ENCODE measurements around the gene CMTM3. TPM values are rescaled to one million over a fixed set of nuclear protein-coding genes. Genes with fewer than 3 reads are reported as not detected.

CMTM3 gene, protein sequence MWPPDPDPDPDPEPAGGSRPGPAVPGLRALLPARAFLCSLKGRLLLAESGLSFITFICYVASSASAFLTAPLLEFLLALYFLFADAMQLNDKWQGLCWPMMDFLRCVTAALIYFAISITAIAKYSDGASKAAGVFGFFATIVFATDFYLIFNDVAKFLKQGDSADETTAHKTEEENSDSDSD
- total RNA-seq = 100 to 1,000 TPM; 137 to 182 TPM
- 149 TPM for polyA plus RNA-seq (ENCODE audit: insufficient read depth, low read depth, low replicate concordance)
- long read RNA-seq, donor 1, transcript CMTM3-214 (5 exons, 1,934 nt) = major isoform, 30 of 39 reads
- long read RNA-seq, donor 1, partial matches to known transcripts = 5 of 39 reads
- long read RNA-seq, donor 1, other reads (novel, unspliced or antisense) = 0 of 39 reads
- long read RNA-seq, donor 2, transcript CMTM3-214 (5 exons, 1,934 nt) = major isoform, 23 of 23 reads
- long read RNA-seq, donor 2, partial matches to known transcripts = 0 of 23 reads
- long read RNA-seq, donor 2, other reads (novel, unspliced or antisense) = 0 of 23 reads

DNA sequence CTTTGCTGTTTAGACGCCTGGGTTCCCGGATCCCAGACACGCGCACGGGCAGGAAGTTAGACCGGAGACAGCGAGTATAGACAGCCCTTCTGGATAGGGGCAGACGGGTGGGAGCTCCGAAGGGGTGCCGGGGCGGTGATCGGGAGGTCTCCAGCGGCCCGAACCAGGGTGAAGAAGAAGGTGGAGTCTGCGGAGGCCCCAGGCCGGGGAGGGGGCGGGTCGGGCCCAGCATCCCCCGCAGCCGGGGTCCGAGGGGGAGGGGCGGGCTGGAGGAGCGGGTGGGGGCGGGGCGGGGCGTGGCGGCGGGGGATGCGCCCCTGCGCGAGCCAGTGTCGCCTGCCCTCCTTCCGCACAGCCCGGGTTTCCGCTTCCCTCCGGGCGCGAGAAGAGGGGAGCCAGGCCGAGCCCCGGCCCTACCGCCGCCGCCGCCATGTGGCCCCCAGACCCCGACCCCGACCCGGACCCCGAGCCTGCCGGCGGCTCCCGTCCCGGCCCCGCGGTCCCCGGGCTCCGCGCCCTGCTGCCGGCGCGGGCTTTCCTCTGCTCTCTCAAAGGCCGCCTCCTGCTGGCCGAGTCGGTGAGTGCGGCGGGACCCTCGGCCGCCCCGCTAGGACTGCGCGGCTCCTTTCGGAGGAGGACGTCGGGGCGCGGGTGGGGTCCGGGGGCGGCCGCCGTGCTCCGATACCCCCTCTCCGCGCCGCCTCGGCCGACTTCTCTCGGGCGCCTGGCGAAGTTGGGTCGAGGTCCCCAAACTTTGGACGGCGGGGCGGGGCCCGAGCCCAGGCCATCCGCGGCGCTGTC, at the start of gene CMTM3:
Gene CMTM3 (plus strand): TSS at position 329 of the 801 bp plus-strand sequence. CDS start 102 bp downstream, at position 431.
- TF ChIP-seq POLR2A (IDR thresholded peaks at IDR 0.05) = no peak
- TF ChIP-seq, protein P1, sequence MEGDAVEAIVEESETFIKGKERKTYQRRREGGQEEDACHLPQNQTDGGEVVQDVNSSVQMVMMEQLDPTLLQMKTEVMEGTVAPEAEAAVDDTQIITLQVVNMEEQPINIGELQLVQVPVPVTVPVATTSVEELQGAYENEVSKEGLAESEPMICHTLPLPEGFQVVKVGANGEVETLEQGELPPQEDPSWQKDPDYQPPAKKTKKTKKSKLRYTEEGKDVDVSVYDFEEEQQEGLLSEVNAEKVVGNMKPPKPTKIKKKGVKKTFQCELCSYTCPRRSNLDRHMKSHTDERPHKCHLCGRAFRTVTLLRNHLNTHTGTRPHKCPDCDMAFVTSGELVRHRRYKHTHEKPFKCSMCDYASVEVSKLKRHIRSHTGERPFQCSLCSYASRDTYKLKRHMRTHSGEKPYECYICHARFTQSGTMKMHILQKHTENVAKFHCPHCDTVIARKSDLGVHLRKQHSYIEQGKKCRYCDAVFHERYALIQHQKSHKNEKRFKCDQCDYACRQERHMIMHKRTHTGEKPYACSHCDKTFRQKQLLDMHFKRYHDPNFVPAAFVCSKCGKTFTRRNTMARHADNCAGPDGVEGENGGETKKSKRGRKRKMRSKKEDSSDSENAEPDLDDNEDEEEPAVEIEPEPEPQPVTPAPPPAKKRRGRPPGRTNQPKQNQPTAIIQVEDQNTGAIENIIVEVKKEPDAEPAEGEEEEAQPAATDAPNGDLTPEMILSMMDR (IDR thresholded peaks at IDR 0.05) = peak; percentile 71 to 90 (median 78)
- Histone ChIP-seq H3K9me3 (no peaks in the 10 kb centered on the region), H3K4me3 (peak within 1 kb of the TSS; percentile 87 to 97), H3K27me3 (no peaks in the 10 kb centered on the region), H3K4me1 (peaks cover 30% of the 10 kb centered on the region), H3K27ac (peak within 1 kb of the TSS; percentile 90 to 96), H3K36me3 (ENCODE audit: low read depth, missing control alignments) (no peaks in the 10 kb centered on the region)
- WGBS, 2 donors = 0 to 1% methylated on average over 25 to 62 of the region's 96 CpGs
- peak; percentile 65 for DNase-seq
- intact Hi-C loops (cut with DNase I; ENCODE audit: low total_unique reads) = loop anchor here (10.0 kb wide), 1 partner anchor 120 kb away; no protein-coding TSS in a partner anchor

DNA sequence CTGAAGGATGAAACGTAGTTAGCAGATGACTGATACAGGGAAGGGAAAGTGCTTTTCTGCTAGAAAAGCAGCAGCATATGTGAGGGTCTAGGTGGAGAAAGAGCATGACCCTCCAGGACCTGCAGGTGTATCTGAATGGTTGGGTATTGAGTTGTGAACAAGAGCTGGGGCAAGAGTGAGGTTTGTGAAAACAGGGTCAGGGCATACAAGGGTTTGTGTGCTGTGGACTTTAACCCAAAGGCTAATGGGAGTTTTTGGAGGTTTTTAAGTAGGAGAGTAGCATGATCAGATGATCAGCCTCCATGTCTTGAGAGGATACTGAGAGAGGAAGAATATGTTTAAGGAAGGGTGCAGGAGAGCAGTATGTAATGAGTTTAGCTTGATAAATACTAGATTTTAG, 44.4 kb upstream of the CMTM3 start:
- no peaks in the 10 kb centered on the region for H3K36me3 ChIP-seq (ENCODE audit: low read depth, missing control alignments)
- intact Hi-C loops (cut with DNase I; ENCODE audit: low total_unique reads) = no loop called here

DNA sequence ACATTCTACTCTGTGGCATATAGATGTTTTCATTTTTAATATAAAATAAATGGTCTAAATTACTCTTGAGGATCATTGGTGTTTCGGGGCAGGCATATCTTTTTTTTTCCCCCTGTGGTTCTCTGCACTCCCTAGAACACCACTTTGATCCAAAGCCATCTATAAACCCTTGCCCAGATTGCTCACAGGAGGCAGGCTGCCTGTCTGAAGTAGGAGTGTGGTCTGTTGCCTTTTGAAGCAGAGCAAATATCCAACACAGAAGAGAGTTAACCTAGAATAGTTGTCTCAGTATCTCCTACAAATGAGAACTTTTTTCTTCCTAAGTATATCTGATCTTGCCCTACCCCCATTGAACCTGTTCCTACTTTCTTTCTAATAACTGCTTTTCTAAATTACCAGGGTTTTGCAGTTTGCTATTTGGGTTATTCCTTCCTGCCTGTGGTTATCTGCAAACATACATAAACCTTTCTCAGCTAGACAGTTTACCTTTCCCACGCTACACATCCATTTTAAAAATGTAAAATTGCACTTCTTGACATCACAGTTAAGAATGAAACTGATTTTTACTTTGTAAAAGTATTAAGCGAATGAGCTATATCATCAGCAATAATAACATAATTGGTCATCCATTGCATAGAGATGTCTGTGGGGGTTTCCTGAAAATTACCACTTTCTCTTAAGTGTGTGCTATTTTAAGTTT, 43.0 kb upstream of the CMTM3 start:
- Histone ChIP-seq H3K36me3 (ENCODE audit: low read depth, missing control alignments) (no peaks in the 10 kb centered on the region), H3K9me3 (no peaks in the 10 kb centered on the region), H3K4me3 (no peak overlapping the region), H3K4me1 (no peaks in the 10 kb centered on the region), H3K27me3 (no peaks in the 10 kb centered on the region), H3K27ac (no peak overlapping the region)
- TF ChIP-seq POLR2A (IDR thresholded peaks at IDR 0.05) = no peak
- TF ChIP-seq, protein P1 (IDR thresholded peaks at IDR 0.05) = no peak
- WGBS, 2 donors = 96 to 98% methylated on average over 3 of the region's 3 CpGs
- DNase-seq = no peak
- intact Hi-C loops (cut with DNase I; ENCODE audit: low total_unique reads) = no loop called here

More for the DNA sequence above, 44.4 kb upstream of the CMTM3 start:
- no peak for TF ChIP-seq POLR2A (IDR thresholded peaks at IDR 0.05)
- TF ChIP-seq, protein P1 (IDR thresholded peaks at IDR 0.05) = no peak
- Histone ChIP-seq H3K27ac (no peak overlapping the region), H3K9me3 (no peaks in the 10 kb centered on the region), H3K4me1 (no peaks in the 10 kb centered on the region), H3K4me3 (no peak overlapping the region), H3K27me3 (no peaks in the 10 kb centered on the region)
- no peak for DNase-seq
- WGBS, 2 donors = 77 to 80% methylated on average over 1 of the region's 1 CpG

DNA sequence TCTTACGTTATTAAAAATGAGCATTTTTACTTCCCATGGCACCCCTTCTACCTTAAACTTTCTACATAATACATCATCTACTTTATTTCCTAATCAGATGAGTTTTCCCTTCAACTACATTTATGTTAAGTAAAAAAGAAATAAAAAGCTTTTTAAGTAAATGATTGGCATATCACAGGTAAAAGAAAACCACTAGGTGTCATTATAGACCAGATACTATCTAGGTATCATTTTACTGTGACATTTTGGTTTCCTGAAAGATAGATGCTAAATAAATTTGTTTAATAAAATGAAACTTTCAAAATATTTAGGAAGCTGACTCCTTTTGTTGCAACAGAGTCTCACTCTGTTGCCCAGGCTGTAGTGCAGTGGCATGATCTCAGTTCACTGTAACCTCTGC, 42.1 kb upstream of the CMTM3 start:
- 76 to 77% methylated on average over 1 of the region's 1 CpG for WGBS, 2 donors
- Histone ChIP-seq H3K4me1 (no peaks in the 10 kb centered on the region), H3K4me3 (no peak overlapping the region), H3K27me3 (no peaks in the 10 kb centered on the region), H3K9me3 (no peaks in the 10 kb centered on the region), H3K36me3 (ENCODE audit: low read depth, missing control alignments) (no peaks in the 10 kb centered on the region), H3K27ac (no peak overlapping the region)
- TF ChIP-seq POLR2A (IDR thresholded peaks at IDR 0.05) = no peak
- intact Hi-C loops (cut with DNase I; ENCODE audit: low total_unique reads) = no loop called here
- DNase-seq = no peak

All from testis (tissue), 5 donors.